IMR-90 (cell line): ENCODE measurements around the gene PTPN11. TPM values are rescaled to one million over a fixed set of nuclear protein-coding genes. Genes with fewer than 3 reads are reported as not detected.

Source experiments
- ATAC-seq: fragments of 200-7000 bp; cut with Tn5 transposase; 2 replicates; pipeline ENCODE4 v1.9.1; 2020; ENCODE audit warnings: low read depth, mild to moderate bottlenecking, moderate library complexity
- BruUV-seq: library from RNA; stranded (reverse); fragments of 400-500 nt; replicated peaks from 2 replicates; lab custom pipeline; 2021; lab: Mats Ljungman, UMichigan
- CTCF ChIA-PET: fragments of 300-600 bp; formaldehyde crosslinking; extraction: SDS; loops from one replicate; lab custom pipeline; 2021; ENCODE audit warnings: antibody characterized with exemption; lab: Yijun Ruan, JAX
- POLR2A ChIA-PET: fragments of 300-600 bp; sonication (Branson Sonifier 250); formaldehyde crosslinking; loops from one replicate; lab custom pipeline; 2022; ENCODE audit warnings: antibody characterized with exemption; ENCODE audit not compliant: unreplicated experiment; lab: Charles Lee
- DNase-seq: peaks from one replicate; pipeline ENCODE4 v3.0.0; 2013
- H2AFZ ChIP-seq: replicated peaks from 2 replicates; pipeline ENCODE3; 2013; ENCODE audit warnings: low read length, mild to moderate bottlenecking; ENCODE audit not compliant: poor library complexity
- H2AK5ac ChIP-seq: 2 replicates; pipeline ENCODE4 v1.6.1; 2013; ENCODE audit warnings: low read depth, low read length, inconsistent platforms
- H2AK9ac ChIP-seq: replicated peaks from 2 replicates; pipeline ENCODE3; 2013; ENCODE audit warnings: mild to moderate bottlenecking, low read depth, low read length, moderate library complexity; ENCODE audit not compliant: poor library complexity
- H2BK120ac ChIP-seq: 2 replicates; pipeline ENCODE4 v1.6.1; 2013; ENCODE audit warnings: low read depth, low read length, inconsistent platforms
- H2BK15ac ChIP-seq: 3 replicates; pipeline ENCODE4 v1.6.1; 2013; ENCODE audit warnings: low read depth, low read length, inconsistent platforms
- H2BK20ac ChIP-seq: 2 replicates; pipeline ENCODE4 v1.6.1; 2013; ENCODE audit warnings: low read depth, mild to moderate bottlenecking, inconsistent platforms, low read length, moderate library complexity
- H2BK5ac ChIP-seq: 2 replicates; pipeline ENCODE4 v1.6.1; 2013; ENCODE audit warnings: mild to moderate bottlenecking, low read depth, low read length, inconsistent platforms; ENCODE audit not compliant: poor library complexity, severe bottlenecking
- H3K14ac ChIP-seq: replicated peaks from 2 replicates; pipeline ENCODE4 v1.6.1; 2013; ENCODE audit warnings: low read depth, low read length, inconsistent platforms
- H3K18ac ChIP-seq: 2 replicates; pipeline ENCODE4 v1.6.1; 2013; ENCODE audit warnings: low read depth, low read length, control low read depth
- H3K23ac ChIP-seq: 2 replicates; pipeline ENCODE4 v1.6.1; 2013; ENCODE audit warnings: low read depth, low read length, inconsistent platforms
- H3K27ac ChIP-seq: 2 replicates; pipeline ENCODE4 v1.5.1; 2013; ENCODE audit warnings: mild to moderate bottlenecking, control low read depth, low read length; ENCODE audit not compliant: insufficient read depth
- H3K27me3 ChIP-seq: 2 replicates; pipeline ENCODE4 v1.6.1; 2013; ENCODE audit warnings: low read length; ENCODE audit not compliant: control insufficient read depth, insufficient read depth
- H3K36me3 ChIP-seq: 2 replicates; pipeline ENCODE4 v1.6.1; 2013; ENCODE audit warnings: low read length, mixed read lengths; ENCODE audit not compliant: control insufficient read depth, insufficient read depth
- H3K4ac ChIP-seq: 2 replicates; pipeline ENCODE4 v1.6.1; 2013; ENCODE audit warnings: low read depth, low read length, inconsistent platforms
- H3K4me1 ChIP-seq: 2 replicates; pipeline ENCODE4 v1.6.1; 2013; ENCODE audit warnings: low read length, mixed read lengths; ENCODE audit not compliant: control insufficient read depth, insufficient read depth
- H3K4me2 ChIP-seq: 2 replicates; pipeline ENCODE4 v1.6.1; 2013; ENCODE audit warnings: low read depth, mild to moderate bottlenecking, control low read depth, low read length, moderate library complexity
- H3K4me3 ChIP-seq: 2 replicates; pipeline ENCODE4 v1.5.1; 2013; ENCODE audit warnings: low read depth, mild to moderate bottlenecking, control low read depth, low read length, moderate library complexity; ENCODE audit not compliant: insufficient read depth
- H3K56ac ChIP-seq: 2 replicates; pipeline ENCODE4 v1.6.1; 2013; ENCODE audit warnings: low read length, inconsistent platforms; ENCODE audit not compliant: insufficient read depth; ENCODE audit errors: extremely low read depth
- H3K79me1 ChIP-seq, 2 experiments: 2 replicates each; pipeline ENCODE4 v1.6.1; 2013; ENCODE audit warnings: low read length in 2 of 2, inconsistent platforms in 1 of 2, low read depth in 1 of 2
- H3K9ac ChIP-seq: 2 replicates; pipeline ENCODE4 v1.6.1; 2013; ENCODE audit warnings: low read depth, low read length, control low read depth
- H3K9me1 ChIP-seq: 2 replicates; pipeline ENCODE4 v1.6.1; 2013; ENCODE audit warnings: low read length, inconsistent platforms; ENCODE audit not compliant: insufficient read depth
- H3K9me3 ChIP-seq: 2 replicates; pipeline ENCODE4 v1.6.1; 2013; ENCODE audit warnings: low read length; ENCODE audit not compliant: control insufficient read depth, insufficient read depth
- H4K20me1 ChIP-seq: 2 replicates; pipeline ENCODE4 v1.6.1; 2013; ENCODE audit warnings: low read length, inconsistent platforms; ENCODE audit not compliant: insufficient read depth
- H4K5ac ChIP-seq: 2 replicates; pipeline ENCODE4 v1.6.1; 2013; ENCODE audit warnings: mild to moderate bottlenecking, low read depth, low read length, control low read depth
- H4K8ac ChIP-seq, 2 experiments: 2 replicates each; pipeline ENCODE4 v1.6.1; 2013; ENCODE audit warnings: low read depth in 2 of 2, low read length in 2 of 2, control low read depth in 1 of 2, inconsistent platforms in 1 of 2
- H4K91ac ChIP-seq: 2 replicates; pipeline ENCODE4 v1.6.1; 2013; ENCODE audit warnings: low read depth, low read length, inconsistent platforms; ENCODE audit not compliant: insufficient read depth
- BHLHE40 ChIP-seq: fragments of 150-350 bp; IDR thresholded peaks from 2 replicates; pipeline ENCODE4 v1.6.1; 2016; ENCODE audit warnings: mild to moderate bottlenecking, low read depth, low read length
- CEBPB ChIP-seq: IDR thresholded peaks from 2 replicates; pipeline ENCODE4 v1.6.1; 2012; ENCODE audit warnings: low read depth, low read length, improper control_type of control experiment
- MAFK ChIP-seq: IDR thresholded peaks from 2 replicates; pipeline ENCODE4 v1.6.1; 2012; ENCODE audit warnings: low read depth, low read length, improper control_type of control experiment
- MAZ ChIP-seq: IDR thresholded peaks from 2 replicates; pipeline ENCODE4 v1.6.1; 2012; ENCODE audit warnings: low read depth, mild to moderate bottlenecking, low read length, improper control_type of control experiment, moderate library complexity, borderline replicate concordance
- MXI1 ChIP-seq: IDR thresholded peaks from 2 replicates; pipeline ENCODE4 v1.6.1; 2012; ENCODE audit warnings: low read depth, mild to moderate bottlenecking, low read length, moderate library complexity, borderline replicate concordance
- NFE2L2 ChIP-seq: fragments of 150-350 bp; IDR thresholded peaks from 2 replicates; pipeline ENCODE4 v1.6.1; 2016; ENCODE audit warnings: low read depth, mild to moderate bottlenecking, low read length
- RAD21 ChIP-seq: IDR thresholded peaks from 2 replicates; pipeline ENCODE4 v1.6.1; 2012; ENCODE audit warnings: low read length, improper control_type of control experiment
- RCOR1 ChIP-seq: IDR thresholded peaks from 2 replicates; pipeline ENCODE4 v1.6.1; 2012; ENCODE audit warnings: mild to moderate bottlenecking, low read length, improper control_type of control experiment; ENCODE audit not compliant: insufficient replicate concordance
- RFX5 ChIP-seq: IDR thresholded peaks from 2 replicates; pipeline ENCODE4 v1.8.0; 2012; ENCODE audit warnings: low read depth, mild to moderate bottlenecking, low read length, moderate library complexity
- SMC3 ChIP-seq: fragments of 150-350 bp; IDR thresholded peaks from 2 replicates; pipeline ENCODE4 v1.6.1; 2016; ENCODE audit warnings: low read depth, mild to moderate bottlenecking, antibody characterized with exemption, low read length, moderate library complexity
- WGBS, 2 experiments: methylation state at CpG; one replicate each; pipeline versions ENCODE4 v1.1.5 to v1.1.7; 2013; ENCODE audit warnings: missing lambda C conversion rate in 2 of 2; ENCODE audit not compliant: insufficient read length in 1 of 2; ENCODE audit errors: extremely low coverage in 2 of 2; 5-methylcytosine and 5-hydroxymethylcytosine counted together
- dilution Hi-C: fragments of 300-500 bp; cut with HindIII; formaldehyde crosslinking; loops from one replicate; pipeline ENCODE4 v1.14.3; 2018; ENCODE audit warnings: low sequenced_read_pairs; ENCODE audit not compliant: unreplicated experiment
- in situ Hi-C: fragments of 300-500 bp; cut with MboI; formaldehyde crosslinking; loops from 3 replicates; pipeline ENCODE4 v1.14.3; 2019; ENCODE audit warnings: low sequenced_read_pairs, inconsistent platforms, mixed read lengths
- intact Hi-C: fragments of 100-400 bp; cut with micrococcal nuclease; formaldehyde crosslinking; loops from 2 replicates; pipeline ENCODE4 v1.10.0; 2022
- polyA plus RNA-seq, 3 experiments: library from polyadenylated mRNA; depleted of rRNA; stranded (reverse); fragments of >200 nt; gene quantifications; 2 replicates each; pipeline ENCODE4 v1.2.3, GENCODE V29; 2012; ENCODE audit warnings: low replicate concordance in 1 of 3
- total RNA-seq: library from RNA; depleted of rRNA; stranded (reverse); fragments of >200 nt; gene quantifications from 2 replicates; pipeline ENCODE4 v1.2.3, GENCODE V29; 2012
- TF ChIP-seq, protein P1 (sequence below): fragments of 150-350 bp; IDR thresholded peaks from 2 replicates; pipeline ENCODE4 v1.6.1; 2017; ENCODE audit warnings: mild to moderate bottlenecking, antibody characterized with exemption, low read length, low read depth
- TF ChIP-seq, protein P2 (sequence below): conservative IDR thresholded peaks from 2 replicates; pipeline ENCODE4 v1.5.1; 2012; ENCODE audit warnings: mild to moderate bottlenecking, low read depth, low read length, improper control_type of control experiment

PTPN11 gene
- total and polyA plus RNA-seq, 2 of the 4 experiments (the other 2 are of a cell fraction): 52.9 to 135 TPM

DNA sequence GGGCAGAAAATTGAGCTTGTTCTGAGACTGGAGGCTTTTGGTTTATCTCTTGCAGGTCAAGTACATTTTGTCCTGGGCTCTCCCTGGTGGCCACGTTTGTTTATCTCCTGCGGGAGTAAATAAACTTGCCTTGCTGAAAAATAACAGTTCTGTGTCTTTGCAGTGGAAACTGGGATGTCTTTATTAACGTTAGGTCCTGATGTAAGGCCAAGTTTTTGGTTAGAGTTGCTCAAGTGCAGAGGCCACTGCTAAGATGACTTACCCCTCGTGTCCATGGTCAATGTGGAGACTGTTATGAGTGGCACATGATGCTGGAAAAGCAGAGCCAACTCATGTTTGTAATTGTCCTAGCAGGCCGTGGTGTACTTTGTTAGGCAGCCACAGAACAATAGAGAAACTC lies 3.8 kb downstream of the PTPN11 start:
- Histone ChIP-seq H3K56ac (no peak overlapping the region), H3K9me1 (peaks cover 5% of the 10 kb centered on the region; the same call in 1 of the 2 replicates), H4K91ac (no peak overlapping the region), H4K20me1 (peaks cover 74% of the 10 kb centered on the region), H3K4me1 (peaks cover 7% of the 10 kb centered on the region), H4K8ac (no peak overlapping the region), H2AK9ac (no peak overlapping the region), H3K27ac (no peak overlapping the region), H2BK120ac (no peak overlapping the region), H3K79me1 (peaks cover 11 to 56% of the 10 kb centered on the region in 2 experiments), H3K4ac (no peak overlapping the region), H3K4me2 (peak overlapping the region; percentile 27; the same call in 1 of the 2 replicates), H3K27me3 (no peaks in the 10 kb centered on the region), H2BK15ac (no peak overlapping the region), H3K18ac (no peak overlapping the region), H3K23ac (no peak overlapping the region), H3K36me3 (no peaks in the 10 kb centered on the region), H3K14ac (no peak overlapping the region), H2BK20ac (no peak overlapping the region), H4K5ac (no peak overlapping the region), H3K9ac (no peak overlapping the region), H3K9me3 (no peaks in the 10 kb centered on the region), H2AFZ (no peak overlapping the region), H3K4me3 (no peak overlapping the region), H2BK5ac (no peak overlapping the region), H2AK5ac (no peak overlapping the region)
- ATAC-seq: no peak
- CTCF ChIA-PET: interaction anchor here (0.6 kb wide), 1 partner anchor 22 kb away, joined by 3 read pairs; no protein-coding TSS in a partner anchor
- intact Hi-C loops (no loop called here), in situ Hi-C loops (no loop called here), dilution Hi-C loops (no loop called here)
- TF ChIP-seq BHLHE40 (no peak), MXI1 (no peak), RFX5 (no peak), CEBPB (no peak), RAD21 (no peak), RCOR1 (no peak), SMC3 (no peak), MAFK (no peak), NFE2L2 (no peak), MAZ (no peak)
- TF ChIP-seq, protein P1, sequence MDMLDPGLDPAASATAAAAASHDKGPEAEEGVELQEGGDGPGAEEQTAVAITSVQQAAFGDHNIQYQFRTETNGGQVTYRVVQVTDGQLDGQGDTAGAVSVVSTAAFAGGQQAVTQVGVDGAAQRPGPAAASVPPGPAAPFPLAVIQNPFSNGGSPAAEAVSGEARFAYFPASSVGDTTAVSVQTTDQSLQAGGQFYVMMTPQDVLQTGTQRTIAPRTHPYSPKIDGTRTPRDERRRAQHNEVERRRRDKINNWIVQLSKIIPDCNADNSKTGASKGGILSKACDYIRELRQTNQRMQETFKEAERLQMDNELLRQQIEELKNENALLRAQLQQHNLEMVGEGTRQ: no peak
- TF ChIP-seq, protein P2, sequence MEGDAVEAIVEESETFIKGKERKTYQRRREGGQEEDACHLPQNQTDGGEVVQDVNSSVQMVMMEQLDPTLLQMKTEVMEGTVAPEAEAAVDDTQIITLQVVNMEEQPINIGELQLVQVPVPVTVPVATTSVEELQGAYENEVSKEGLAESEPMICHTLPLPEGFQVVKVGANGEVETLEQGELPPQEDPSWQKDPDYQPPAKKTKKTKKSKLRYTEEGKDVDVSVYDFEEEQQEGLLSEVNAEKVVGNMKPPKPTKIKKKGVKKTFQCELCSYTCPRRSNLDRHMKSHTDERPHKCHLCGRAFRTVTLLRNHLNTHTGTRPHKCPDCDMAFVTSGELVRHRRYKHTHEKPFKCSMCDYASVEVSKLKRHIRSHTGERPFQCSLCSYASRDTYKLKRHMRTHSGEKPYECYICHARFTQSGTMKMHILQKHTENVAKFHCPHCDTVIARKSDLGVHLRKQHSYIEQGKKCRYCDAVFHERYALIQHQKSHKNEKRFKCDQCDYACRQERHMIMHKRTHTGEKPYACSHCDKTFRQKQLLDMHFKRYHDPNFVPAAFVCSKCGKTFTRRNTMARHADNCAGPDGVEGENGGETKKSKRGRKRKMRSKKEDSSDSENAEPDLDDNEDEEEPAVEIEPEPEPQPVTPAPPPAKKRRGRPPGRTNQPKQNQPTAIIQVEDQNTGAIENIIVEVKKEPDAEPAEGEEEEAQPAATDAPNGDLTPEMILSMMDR: no peak
- POLR2A ChIA-PET: interaction anchor here (0.8 kb wide), 1 partner anchor 407 kb away, joined by 3 read pairs; no protein-coding TSS in a partner anchor
- no TSS peak for BruUV-seq
- DNase-seq: no peak
- WGBS, 2 experiments: 66% methylated on average over 4 of the region's 5 CpGs; no CpG with 5 or more reads in 1 of the 2 experiments
